T-helper 2 cell treated with Interferon-gamma antibody and Interleukin-4, amounts not matched to agents 100 ng/mL and 5 ng/mL, for 36 hours (primary cell): Measurements from ENCODE around the gene SDHB. TPM values are rescaled to one million over a fixed set of nuclear protein-coding genes. Genes with fewer than 3 reads are reported as not detected.

Source experiments
- intact Hi-C: fragments of 100-400 bp; cut with micrococcal nuclease; formaldehyde crosslinking; loops from one replicate; pipeline ENCODE4 v1.15.1; 2023
- total RNA-seq: library from RNA; stranded (reverse); gene quantifications from 2 replicates; pipeline ENCODE4 v1.2.3, GENCODE V29; 2022

Gene SDHB
- total RNA-seq, 1 donor from 2014 or later: 75.4 TPM

GRCh38 chr1:16988210-16988609 is 65.6 kb downstream of the SDHB start:
- intact Hi-C loops: no loop called here

DNA sequence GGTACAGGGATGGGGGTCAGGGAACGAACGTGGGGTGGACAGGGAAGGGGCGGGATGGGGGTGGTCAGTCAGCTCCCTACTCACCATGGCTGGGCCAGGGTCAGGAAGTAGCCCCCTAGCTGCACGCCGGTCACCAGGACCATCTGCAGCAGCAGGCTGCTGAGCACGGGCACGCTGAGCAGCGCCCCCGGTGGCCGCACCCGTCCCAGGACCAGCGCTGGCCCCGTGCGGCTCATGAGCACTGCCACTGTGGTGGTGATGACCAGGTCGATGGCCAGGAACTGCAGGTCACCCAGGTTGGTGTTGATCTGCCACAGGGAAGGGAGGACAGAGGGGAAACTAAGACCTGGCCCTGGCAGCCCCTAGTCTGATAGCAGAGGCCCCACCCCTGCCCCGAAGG is 66.9 kb downstream of the SDHB start:
- intact Hi-C loops: no loop called here

- intact Hi-C loops: no loop called here
Observed at GRCh38 chr1:16986560-16986959, 67.3 kb downstream of the SDHB start.

GRCh38 chr1:16986113-16986512 is 67.7 kb downstream of the SDHB start:
- intact Hi-C loops: no loop called here

DNA sequence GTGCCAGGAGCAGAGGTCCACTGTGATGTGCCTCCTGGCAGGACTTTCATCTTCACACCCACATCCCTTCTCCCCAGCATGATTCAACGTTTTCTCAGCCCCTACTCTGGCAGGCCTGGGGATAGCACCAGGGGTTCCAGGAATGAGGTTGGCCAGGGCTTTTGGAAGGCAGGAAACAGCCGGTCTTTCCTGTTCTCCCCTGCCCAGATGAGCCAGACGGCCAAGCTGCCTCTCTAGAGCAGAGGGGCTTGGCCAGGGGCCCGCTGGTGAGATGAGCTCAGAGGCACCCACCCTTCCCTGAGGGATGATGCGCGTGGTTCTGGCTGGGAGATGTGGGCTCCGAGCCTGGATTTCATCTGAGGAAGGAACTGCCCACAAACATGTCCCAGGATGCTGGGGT is 69.1 kb downstream of the SDHB start:
- intact Hi-C loops: no loop called here

DNA sequence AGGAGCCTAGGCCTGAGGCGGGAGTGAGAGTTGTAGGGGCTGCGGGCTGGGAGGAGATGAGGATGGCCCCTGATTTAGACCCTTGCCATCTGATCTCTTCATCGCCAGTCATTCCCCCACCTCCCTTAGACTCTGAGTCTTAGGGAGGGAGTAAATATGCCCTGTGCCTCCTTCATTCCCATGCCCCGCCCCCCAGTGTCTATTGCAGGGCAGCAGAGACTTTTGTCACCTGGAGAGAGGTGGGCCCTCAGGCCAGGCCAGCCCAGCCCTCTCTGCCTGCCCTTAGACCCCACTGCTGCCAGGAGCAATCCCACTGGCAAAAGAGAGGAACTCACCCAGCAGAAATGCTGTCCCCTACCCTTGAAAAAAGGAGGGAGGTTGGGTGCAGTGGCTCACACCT is 70.2 kb downstream of the SDHB start:
- intact Hi-C loops: no loop called here

DNA sequence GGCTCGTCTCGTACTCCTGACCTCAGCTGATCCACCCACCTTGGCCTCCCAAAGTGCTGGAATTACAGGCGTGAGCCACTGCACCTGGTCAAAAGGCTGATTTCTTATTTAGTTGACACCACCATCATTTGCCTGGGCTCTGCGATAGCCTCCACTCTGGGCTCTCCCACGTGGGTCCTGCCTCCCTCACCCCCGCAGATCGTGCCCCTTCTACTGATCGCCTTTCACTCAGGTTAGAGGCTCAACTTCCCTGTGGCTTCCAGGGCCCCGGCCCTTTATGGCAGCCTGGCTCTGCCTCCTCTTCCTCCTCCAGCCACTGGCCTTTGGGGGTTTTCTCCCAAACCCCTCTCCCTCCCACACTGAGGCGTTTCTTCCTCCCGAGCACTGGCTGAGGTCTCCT is 70.9 kb downstream of the SDHB start:
- intact Hi-C loops: no loop called here

DNA sequence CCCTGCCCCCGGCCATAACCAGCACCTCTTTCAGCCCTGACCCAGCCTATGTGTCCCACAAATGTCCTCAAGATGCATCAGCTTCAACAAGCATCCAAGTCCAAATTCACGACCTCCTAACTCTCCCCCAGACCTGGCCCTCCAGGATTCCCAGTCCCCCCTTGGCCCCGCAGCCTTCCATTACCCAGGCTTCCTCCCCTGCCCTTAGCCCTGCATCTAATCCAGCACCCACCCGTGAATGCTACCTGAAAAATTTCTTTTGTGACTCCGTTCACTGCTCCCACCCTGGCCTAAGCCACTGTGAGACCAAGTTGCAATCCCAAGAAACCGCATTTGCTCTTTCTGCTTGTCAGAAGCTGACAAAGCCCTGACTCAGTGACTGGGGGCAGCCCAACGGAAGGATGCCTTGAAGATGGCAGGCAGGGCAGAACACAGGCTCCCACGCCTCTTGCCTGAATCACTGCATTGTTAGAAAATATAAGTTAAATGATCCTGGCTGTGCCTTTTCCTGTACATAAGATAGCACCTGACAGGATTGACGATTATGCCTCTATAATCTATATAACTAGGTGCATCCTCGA is 72.5 kb downstream of the SDHB start:
- intact Hi-C loops: no loop called here

DNA sequence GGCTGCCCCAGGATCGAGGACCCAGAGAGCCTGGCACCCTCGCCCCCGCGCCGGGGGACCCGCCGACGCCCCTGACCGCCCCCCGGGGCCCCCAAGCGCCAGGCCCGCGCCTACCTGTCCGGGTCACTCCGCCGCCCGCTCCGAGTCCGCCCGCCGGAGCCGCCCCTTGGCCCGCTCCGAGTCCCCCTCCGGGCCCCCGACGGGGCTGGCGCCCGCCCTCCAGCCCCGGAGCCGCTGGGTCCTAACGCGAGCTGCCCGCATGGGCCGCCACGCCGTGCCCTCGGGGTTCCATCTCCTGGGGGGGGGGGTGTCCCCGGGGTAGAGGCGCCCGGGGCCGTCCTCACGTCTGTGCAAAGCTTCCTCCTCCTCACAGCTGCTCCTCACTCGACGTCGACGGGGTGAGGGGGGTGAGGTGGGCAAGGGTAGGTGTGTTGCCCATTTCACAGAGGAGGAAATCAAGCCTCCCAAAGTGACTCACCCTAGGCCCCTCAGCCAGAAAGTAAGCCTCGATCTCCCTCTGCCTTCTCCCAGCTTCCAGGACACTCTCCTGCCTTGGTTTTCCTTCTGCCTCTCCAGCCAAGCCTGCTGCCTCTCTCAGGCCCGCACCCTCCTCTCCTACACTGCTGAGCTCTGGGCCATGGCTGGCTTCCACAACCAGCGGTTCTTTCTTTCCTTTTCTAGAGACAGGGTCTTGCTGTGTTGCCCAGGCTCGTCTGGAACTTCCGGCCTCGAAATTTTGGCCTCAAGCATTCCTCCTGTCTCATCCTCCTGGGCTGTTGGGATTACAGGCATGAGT is 73.2 kb downstream of the SDHB start, which contains the start of gene MFAP2:
Gene MFAP2, minus strand, starts transcription at position 148 of the 796 bp plus-strand sequence. CDS start 2,347 bp downstream, outside the sequence.
- intact Hi-C loops: no loop called here

DNA sequence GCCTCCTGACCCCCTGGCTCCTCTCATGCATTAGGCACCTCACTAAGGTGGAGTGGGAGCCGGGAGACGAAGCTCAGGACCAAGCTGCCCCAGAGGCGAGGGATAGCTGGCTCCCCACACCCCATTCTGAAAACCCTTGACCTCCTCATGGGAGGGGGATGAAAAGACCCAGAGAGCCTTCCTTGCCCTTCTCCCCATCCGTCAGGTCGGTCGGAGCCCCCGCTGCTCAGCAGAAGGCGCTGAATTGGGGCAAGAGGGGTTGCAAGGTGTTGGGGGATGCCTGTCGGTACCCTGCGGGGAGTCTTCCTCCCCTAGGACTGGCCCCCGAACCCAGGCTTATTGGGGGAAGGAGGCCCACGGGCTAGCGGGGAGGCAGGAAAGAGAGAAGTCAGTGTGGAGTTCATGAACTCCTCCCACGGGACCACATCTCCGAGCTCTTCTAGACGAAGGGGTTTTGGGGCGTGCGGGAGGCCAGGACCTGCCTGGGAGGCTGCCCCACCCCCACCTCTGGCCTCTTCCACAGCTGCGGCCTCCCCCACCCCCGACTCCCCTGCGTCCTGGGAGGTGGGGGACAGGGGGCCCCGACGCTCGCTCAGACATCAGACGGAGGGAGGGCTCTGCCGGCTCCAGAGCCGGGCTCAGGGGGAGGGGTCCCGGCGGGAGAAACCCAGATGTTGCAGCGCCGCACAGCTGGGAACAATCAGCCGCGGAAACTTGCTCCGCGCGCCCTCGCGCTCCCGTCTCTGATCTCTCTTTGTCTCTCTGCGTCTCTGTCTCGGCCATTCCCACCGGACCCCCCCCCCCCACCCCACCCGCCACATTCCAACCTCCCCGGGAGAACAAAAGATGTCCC is 74.1 kb downstream of the SDHB start:
- intact Hi-C loops: no loop called here

DNA sequence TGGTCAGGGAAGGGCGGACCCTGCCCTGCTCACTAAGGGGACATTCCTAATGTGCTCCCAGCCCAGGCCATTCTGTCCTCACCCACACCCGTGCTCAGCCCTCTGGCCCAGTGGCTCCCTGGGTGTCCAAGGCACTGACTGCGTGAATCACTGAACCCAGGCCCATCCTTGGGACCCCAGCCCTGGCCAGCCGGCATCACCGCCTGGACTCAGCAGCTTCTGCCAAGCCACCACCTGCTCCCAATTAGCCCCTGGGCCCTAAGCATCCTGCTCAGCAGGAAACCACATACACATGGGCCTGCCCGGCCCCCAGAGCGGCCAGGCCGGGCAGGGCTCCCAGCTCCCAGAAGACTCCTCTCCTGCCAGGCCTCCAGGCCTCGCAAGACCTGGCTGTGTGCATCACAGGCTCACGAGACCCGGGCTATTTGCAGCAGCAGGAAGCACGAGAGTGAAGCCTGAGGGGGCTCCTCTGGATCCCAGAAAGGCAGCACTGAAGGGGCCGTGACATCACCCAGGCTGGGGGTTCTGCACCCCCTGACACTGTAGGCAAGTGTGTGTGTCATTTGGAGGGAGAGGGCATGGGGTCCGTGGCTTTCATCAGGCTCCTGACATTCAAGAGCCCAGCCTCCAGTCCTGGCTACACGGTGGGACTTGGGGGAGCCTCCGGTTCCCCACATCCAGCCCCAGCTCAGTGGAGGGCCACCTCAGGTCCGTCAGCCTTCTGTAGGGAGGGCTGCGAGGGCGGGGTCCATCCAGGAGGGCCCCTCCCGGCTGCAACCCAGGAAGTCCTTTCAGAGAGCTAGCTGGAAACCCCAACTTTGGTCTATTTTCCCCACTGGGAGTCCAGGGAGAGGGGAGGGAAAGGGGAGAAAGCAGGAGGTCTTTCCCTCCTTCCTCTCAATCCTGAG is 75.0 kb downstream of the SDHB start:
- intact Hi-C loops: no loop called here

GRCh38 chr1:16978139-16978538 is 75.7 kb downstream of the SDHB start:
- intact Hi-C loops: no loop called here

GRCh38 chr1:16977377-16977776 is 76.5 kb downstream of the SDHB start:
- intact Hi-C loops: no loop called here

DNA sequence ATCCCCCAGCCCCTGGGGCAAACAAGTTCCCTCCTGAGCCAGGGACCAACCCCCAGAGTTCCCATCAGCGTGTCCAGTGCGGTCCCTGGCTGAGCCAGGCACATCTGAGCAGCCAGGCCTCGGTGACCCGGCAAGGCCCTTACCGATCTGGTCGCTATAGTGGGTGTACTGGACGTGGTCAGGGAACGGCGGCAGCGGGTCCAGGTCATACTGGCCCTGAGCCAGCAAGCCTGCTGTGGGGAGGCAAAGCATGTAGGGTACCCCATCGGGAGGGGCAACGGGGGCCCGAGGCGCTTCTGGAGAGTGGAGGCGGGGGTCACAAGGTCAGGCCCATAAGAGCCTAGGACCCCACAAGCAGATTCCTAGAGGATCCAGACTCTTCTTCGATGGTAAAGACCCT is 76.9 kb downstream of the SDHB start:
- intact Hi-C loops: no loop called here

DNA sequence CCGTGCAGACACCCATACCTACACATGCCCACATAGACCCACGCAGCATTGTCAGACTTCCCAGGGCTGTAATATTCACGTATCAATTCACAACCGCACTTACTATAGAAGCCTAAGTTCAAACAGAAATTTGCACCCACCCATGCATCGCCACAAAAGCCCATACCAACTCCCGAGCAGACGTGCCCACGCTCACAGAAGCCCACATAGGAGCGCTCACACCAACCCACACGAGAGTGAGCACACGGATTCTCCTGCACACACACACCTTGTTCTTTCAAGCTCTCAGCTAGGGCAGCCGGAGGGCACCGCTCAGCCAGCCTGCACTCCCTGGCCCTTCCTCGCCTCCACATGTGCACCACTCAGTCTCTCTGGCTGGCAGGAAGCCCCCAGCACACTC is 78.0 kb downstream of the SDHB start:
- intact Hi-C loops: no loop called here

DNA sequence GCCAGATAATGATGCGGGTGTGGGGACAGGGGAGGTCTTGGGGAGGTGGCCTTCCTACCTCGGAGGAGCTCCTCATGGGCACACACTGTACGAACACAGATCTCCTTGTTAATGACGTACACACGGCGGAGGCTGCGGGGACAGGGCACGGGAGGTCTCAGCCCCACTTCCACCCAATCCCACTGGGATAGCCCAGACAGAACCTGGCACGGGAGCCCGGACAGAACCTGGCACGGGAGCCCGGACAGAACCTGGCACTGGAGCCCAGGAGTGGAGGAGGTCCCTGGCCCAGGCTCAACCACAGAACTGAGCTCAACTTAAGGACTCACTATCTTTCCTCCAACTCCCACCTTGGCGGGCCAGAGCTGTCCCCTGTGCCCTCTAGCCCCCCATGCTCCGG is 78.6 kb downstream of the SDHB start:
- intact Hi-C loops: no loop called here

DNA sequence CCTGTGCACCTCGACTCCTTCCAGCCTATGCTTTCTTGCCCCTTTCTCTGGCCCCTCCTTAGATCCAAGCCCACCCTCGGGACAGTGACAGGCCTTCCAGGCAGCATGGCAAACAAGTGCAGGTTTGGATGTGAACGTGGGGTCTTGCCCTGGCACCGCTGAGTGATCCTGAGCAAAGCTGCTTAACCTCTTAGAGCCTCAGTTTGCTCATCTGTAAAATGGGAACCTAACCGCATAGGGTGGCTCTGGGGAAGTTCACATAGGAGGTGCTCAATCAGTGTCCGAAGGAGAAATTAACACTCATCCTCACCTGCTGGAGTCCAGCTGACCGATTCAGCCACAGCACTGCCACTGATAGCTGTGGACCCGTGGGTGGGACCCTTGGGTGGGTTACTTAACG is 80.6 kb downstream of the SDHB start:
- intact Hi-C loops: no loop called here

DNA sequence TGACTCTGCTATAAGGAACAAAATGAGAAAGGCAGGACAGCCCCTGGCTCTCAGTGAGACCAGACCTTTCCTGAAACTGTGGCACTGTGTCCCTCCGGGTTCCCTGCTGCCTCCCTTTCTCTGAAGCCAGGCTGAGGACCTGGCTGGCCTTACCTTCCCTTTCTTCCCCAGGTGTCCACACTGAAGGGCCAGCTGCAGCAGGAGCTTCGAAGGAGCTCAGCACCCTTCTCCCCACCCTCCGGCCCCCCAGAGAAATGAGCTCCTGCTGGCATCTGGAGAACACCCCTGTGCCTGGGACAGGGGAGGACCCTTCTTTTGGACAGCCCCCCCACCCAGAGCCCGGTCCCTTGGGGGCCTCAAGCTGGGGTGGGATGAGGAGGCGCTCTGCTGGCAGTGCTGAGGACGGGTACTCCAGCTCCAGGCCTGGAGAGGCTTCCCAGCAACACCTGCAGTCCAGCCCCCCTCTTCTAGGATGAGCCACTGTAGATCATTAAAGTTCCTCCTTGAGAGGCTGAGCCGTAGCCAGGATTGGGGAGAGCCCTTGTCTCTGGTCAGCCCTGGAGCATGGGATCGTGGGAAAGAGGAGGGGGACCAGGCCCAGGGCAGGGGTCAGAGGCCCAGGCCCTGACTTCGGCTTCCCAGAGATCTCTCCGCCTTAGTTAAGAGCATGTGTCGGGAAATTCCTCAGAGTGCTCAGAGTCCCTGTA is 81.5 kb downstream of the SDHB start:
- intact Hi-C loops: no loop called here

- intact Hi-C loops: no loop called here
Observed at GRCh38 chr1:16971341-16972188, 82.3 kb downstream of the SDHB start.
